ENCODE results near the gene CDH23.

The CDH23 gene

DNA sequence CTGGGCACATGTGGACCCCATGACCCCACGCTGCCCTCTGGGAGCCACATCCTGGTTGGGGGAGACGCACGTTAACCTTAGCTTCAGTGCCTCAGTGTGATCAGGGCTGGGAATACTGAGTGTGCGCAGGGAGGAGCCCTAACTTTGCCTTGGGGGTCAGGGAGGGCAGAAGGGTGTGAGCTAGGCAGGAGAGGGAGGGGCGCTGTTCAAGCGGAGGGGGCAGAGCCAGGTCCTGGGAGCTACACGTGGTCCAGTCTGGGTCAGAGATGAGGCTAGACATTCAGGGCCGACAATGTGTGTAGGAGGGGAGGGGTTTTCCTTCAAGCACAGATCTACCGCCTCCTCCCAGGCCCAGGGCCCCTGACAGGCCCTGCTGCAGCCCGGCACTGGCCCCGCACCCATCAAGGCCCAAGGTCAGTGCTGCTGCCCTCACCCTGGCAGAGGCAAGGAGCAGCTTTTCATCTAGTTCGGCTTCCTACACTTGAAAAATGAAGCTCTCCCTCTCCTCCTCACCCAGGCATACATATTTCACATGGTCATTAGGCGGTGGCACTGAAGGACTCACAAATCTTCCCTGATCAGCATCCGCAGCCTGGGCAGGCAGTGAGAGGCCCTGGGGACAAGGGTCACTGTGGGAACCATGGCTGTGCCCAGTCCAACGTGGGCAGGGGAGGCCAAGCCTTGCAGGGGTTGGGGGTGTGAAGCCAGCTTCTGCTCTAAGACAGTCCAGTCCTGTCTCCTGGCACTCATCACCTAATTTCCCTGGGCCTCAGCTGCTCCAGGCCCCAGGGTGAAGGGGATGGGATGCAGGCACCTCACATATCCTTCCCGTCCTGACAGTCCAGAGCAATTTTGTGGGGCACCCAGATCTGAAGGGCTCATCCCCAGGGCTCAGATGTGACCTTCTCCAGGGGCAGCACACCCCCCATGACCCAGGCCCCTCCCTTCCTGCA is 275.6 kb downstream of the CDH23 start:
- DNase-seq, result no peak

DNA sequence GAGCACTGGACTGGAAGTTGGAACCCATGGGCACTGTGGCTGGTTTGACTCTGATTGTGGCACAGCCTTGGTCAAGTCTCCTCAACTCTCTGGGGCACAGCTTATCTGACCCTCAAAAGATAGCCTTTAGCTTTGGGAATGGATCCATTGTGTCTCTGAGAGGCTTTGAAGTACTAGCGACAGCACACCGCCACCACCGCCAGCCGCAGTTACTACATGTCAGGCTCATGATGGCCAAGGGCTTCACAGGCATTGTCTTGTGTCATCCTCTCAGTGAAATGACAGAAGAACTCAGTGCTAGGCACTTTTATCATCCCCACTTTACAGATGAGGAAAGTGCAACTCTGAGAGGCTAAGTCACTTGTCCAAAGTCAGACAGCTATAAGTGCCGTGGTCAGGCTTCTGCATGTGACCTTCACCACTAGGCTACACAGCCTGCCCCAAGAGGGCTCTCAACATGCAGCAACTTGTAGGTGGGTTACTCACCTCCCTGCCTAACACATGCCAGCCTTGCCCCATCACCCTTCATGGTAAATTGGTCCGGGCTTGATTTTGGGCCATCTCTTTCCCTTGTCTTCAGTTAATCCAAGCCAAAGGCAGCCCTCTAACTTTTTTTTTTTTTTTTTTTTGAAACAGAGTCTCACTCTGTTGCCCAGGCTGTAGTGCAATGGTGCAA is 278.7 kb downstream of the CDH23 start:
- DNase-seq, result no peak

DNA sequence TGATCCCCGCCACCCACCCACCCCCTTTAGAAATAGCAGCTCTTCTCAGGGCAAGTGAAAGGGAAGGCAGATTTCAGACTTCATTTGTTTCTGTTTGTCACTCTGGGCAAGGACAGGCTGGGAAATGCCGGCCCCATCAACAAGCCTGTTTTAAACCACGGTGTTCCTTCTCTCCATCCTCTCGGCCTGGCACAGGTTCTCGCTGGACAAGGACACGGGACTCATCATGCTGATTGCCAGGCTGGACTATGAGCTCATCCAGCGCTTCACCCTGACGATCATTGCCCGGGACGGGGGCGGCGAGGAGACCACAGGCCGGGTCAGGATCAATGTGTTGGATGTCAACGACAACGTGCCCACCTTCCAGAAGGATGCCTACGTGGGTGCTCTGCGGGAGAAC is 280.5 kb downstream of the CDH23 start:
- no peak for DNase-seq

DNA sequence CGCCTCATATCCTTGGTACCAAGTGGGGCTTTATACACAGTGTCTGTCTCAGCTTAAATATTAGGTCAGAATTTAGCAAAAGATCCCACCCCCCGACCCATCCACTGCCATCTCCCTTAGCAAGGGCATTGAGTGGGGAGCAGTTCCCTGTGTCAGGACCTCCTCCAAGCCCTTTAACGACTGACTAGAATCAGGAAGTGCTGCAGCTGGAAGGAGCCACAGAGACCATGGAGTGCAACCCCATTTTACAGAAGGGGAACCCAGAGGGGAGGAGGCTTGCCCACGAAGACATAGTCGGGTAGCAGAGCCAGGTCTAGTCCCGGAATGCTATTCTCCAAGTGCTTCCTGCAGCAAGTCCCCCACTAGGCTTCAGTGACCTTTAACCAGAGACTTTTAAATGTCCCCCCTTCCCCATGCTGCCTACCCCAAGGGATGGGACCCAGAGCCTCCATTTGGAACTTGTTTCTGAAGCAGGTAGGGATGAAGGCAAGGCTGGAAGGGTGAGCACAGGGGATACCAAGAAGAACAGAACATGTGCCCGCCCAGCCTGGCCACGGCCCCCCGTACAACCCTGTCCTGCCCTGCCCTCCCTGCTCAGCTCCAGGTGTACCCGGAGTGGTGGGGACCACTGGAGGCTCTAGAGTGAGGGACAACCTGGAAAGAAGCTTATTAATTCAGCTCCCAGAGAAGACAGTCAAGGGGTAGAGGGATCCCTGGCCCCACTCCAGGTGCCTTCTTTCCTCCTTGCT is 281.5 kb downstream of the CDH23 start:
- DNase-seq, result no peak

DNA sequence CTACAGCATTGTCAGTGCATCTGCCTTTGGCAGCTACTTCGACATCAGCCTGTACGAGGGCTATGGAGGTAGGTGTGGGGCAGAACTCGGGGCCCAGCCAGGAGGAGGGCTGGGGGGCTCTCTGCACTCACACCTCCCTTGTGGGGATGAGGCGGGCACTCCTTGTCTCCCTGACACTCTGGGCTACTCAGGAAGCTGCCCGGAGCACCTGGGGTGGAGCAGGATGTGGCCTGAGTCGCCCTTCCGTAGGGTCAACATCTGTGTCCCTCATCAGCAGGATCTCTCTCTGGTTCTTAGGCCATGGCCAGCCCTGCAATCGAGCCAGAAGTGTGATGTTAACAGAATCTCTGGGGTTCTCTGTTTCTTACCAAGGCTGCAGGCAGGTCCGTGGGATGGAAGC is 282.7 kb downstream of the CDH23 start:
- DNase-seq, result no peak

DNA sequence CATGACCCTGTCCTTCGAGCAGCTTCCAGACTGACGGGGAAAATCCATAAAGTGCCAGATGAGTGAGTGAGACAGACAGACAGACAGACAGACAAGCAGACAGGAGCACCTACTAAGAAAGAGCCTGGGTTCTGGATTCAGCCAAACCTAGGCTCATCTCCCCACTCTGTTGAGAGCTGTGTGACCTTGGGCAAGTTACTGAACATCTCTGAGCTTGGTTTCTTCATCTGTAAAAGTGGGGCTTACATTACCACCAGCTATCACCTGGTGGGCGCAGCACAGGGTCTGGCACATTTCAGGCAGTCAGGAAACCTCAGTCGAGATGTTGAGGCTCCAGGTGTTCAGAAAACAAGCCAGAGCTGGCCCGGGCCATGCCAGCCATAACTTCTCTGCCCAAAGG is 285.3 kb downstream of the CDH23 start:
- no peak for DNase-seq

DNA sequence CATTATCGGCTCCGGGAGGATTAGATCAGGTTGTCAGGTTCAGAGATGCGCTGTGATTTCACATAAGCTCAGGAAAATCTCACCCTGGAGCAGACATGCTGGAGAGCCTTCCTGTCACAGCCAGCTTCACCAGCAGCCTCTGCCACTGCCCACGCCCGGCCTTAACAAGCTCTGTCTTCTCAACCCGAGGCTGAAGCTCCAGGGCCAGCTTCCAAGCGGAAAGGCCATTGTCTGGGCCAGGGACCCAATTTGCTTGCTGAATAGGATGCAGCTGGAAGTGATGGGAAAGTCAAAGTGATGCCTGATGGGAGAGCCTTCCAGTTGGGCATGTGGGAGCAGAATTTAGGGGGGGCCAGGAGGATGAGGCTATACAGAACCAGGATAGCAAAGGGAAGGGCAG is 286.6 kb downstream of the CDH23 start:
- DNase-seq, result no peak

DNA sequence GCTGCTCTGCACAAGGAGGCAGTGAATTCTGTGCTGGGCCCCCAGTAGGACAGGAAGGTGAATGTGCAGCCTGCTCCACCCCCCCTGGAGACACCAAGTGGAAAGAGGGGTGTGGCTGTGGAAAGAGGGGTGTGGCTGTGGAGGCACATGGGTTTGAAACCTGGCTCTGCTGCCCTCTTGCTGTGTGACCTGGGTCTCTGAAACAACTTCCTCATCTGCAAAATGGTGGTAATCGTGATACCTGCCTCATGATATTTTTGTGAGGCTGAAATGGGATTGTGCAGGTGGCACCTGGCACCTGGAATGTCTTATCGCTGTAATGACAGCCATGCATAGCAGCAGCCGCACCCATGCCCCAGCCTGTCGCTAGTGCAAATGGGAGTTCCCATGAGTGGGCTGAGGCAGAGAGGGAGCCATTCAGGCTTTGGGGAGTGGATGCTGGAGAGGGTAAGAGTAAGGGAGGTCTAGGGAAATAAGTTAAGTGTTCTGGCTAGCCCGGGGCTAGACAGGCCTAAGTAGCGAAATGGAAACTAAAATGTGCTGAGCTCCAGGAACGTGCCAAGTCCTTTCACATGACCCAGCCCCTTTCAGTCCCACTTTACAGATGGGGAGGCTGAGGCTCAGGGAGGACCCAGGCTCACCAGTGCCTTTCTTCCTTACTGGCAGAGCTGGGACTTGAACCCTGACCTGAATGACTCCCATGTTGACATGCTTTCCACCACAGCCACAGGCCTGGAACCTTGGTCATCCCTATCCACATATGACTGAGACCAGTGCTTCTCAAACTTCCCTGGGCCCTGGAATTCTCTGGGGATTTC is 287.8 kb downstream of the CDH23 start:
- DNase-seq, result no peak

DNA sequence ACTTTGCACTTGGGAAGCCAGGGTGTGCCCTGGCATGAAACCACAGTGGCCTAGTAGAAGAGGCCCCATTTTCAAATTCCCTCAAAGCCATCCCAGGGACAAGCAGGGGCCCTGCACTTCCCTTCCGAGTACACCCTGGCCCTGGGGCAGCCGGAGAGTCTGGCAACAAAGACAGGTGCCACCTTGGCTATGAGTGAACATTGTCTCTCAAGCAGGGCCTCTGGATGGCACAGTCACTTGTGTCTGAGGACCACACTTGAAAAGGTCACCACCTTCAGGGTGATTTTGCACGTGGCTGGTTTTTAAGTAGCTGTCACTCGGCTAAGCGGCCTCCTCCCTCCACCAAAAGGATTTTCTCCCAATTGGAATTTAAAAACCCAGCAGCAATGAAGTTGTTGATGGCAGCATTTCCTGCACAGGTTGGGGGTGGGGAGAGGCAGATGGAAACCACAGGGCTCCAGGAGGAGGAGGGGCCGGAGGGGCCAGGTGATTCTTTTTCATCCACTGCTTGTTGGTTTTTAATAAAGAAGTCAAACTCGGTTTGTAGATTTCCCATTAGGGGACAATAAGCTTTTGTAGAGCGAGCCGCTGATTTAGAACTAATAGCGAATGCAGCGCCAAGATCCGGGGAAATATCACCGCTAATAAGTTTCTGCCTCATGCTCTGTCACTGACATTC is 289.0 kb downstream of the CDH23 start:
- DNase-seq, result no peak

DNA sequence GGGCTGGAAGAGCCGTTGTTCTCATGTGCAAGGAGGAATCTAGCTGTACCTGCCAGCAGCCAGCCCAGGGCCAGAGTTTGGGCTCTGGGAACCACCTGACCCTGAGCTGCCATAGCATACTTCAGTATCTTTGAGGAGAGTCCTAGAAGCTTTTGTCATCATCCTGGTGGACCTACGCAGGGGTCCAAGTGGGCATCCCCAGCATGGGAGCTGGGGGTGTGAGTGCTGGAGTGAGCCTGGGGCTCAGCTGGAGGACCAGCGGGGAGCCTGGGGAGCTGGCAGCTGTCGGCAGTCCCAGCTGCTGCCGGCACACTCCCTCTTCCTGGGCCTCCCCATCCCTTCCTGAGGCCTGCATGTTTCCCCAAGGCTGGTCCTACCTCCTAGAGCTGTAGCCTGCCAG is 290.4 kb downstream of the CDH23 start:
- DNase-seq, result no peak

DNA sequence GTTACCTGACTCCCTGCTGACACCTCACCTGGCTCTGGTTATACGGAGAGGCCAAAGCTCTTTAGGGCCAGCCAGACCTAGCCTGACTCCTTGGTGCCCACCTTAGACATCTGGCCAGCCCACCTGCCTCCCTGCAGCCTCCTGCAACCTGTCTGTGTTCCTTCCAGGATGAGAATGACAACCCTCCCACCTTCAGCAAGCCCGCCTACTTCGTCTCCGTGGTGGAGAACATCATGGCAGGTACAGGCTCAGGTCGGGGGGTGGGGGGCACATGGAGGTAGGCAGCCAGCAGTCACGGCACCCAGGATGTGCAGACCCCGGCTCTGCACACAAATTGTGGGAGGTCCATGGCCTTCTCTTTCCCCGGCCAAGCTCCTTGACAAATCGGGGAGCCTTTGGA is 290.8 kb downstream of the CDH23 start:
- no peak for DNase-seq

DNA sequence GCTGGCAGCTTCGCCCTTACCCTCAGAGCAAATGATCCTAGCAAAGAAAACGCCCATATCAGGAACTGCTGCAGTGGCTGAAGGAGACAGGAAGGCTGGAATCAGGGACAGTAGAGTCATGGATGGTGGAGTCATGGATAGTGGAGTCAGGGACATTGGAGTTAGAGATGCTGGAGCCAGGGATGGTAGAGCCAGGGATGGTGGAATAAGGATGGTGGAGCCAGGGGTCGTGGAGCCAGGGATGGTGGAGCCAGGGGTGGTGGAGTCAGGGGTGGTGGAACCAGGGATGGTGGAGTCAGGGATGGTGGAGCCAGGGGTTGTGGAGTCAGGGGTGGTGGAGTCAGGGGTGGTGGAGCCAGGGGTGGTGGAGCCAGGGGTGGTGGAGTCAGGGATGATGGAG is 291.5 kb downstream of the CDH23 start:
- no peak for DNase-seq

DNA sequence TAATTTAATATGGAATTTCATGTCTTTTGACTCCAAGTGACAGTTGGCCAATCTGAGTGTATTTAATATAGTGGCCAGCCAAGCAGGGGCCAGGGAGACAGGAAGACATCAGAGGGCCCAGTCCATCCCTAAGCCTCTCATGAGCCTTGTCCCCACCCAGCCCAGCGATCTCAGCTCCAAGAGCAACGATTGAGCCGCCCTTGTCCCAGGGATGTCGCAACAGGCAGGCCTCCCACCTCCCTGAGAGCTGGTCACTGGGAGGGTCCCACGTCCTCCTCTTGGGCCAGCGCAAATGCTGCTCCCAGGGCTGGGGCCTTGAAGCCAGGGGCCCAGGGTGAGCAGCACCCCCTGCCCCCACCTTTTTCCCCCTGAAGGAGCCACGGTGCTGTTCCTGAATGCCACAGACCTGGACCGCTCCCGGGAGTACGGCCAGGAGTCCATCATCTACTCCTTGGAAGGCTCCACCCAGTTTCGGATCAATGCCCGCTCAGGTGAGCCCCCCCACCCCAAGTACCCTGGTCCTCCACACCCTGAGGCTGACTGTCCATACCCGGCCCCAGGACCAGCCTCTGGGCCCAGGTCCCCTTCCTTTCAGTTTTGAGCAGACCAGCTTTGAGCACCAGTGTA is 293.5 kb downstream of the CDH23 start:
- no peak for DNase-seq

DNA sequence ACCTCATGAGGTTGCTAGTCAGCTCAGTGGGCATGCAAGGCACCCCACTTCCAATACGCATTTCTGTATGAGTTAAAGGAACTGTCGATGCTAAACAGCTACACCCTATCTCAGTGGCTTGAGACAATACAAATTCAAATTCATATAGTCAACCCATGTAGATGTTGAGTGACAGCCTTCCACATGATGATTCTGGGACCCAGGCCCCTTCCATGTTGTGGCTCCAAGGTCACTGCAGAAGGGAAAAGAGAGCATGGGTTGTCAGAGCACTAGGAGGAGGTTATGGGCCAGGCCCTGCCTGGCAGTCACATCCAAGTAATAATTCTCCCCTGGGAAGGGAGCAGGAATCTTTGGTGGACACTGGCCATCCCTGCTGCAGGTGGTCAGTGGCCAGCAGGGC is 294.7 kb downstream of the CDH23 start:
- no peak for DNase-seq

DNA sequence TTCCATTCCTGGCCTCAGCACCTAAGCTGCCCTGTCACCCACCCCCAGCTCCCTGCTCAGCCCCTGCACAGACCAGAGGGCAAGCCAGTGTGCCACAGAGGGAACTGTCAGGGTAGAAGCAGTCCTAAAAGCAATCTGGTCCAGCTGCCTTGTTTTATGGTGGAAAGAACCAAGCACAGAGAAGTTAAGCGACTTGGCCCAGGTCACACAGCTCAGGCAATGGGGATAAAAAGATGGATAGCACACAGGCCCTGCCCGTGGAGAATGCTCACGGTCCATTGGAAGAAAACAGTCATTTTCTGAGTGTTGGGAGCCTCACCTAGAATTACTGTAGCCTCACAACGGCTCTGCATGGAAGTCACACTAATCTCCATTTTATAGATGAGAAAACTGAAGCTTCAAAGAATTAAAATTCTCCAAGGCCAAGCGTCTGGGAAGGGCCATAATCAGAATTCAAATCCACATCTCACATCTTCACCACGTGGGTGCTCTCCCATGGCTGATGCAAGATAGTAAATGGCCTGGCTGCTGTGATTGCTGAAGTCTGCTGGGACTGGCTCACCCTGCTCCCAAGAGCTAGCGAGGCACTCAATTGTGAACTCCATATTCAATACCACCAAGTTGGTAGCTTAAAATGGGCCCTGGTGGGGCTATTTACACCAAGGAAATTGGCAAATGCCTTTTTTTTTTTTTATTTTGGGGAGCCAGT is 296.0 kb downstream of the CDH23 start:
- DNase-seq, result no peak

DNA sequence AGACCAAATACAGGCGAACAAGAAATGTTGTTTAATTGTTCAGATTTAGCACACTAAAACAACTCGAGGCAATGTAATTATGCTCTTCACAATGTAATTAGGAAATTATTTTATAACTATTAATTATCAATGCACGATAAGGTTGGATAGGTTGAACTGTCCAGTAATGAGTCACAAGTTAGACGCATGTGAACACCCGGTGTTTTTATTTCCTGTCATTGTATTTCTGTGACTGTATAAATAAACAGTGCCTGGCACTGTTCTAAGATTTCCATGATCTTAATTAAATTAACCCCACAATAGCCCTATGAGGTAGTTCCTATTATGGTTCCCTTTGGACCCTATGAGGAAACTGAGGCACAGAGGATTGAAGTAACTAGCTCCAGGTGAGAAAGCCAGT is 296.7 kb downstream of the CDH23 start:
- DNase-seq, result no peak

DNA sequence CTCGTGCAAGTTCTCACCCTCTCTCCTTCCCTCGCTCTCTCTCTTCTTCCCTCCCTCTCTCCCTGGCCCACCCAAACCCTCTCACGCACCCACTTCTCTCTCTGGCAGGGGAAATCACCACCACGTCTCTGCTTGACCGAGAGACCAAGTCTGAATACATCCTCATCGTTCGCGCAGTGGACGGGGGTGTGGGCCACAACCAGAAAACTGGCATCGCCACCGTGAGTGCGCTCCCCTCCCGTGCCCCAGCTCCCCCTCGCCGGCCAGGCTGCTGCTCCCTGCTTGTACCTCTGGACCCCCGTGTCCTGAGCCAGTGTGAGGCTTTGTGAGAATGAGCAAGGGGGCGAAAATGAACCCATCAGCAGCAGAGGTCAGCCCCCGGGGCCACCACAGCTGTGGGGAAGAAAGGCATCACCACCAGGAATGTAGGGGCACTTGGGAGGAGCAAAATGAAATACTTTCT is 297.4 kb downstream of the CDH23 start:
- no peak for DNase-seq

DNA sequence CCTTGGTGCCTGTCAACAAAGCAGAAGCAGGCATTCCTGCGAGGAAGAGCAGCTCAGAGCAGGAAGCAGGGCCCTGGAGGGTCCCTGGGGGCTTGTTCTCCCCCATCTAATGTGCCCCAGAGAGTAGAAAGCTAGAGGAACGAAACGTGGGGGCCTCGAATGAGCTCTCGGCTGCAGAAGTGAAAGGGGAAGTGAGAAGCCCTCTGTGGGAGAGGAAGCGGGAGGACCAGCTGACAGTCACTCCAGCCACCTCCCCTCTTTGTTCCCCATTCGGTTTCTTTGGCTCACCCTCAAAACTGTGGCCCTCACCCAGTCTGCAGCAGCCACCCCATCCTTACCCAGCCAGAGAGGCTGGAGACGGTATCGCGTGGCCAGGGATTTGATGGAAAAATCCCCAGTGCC is 297.8 kb downstream of the CDH23 start:
- no peak for DNase-seq

DNA sequence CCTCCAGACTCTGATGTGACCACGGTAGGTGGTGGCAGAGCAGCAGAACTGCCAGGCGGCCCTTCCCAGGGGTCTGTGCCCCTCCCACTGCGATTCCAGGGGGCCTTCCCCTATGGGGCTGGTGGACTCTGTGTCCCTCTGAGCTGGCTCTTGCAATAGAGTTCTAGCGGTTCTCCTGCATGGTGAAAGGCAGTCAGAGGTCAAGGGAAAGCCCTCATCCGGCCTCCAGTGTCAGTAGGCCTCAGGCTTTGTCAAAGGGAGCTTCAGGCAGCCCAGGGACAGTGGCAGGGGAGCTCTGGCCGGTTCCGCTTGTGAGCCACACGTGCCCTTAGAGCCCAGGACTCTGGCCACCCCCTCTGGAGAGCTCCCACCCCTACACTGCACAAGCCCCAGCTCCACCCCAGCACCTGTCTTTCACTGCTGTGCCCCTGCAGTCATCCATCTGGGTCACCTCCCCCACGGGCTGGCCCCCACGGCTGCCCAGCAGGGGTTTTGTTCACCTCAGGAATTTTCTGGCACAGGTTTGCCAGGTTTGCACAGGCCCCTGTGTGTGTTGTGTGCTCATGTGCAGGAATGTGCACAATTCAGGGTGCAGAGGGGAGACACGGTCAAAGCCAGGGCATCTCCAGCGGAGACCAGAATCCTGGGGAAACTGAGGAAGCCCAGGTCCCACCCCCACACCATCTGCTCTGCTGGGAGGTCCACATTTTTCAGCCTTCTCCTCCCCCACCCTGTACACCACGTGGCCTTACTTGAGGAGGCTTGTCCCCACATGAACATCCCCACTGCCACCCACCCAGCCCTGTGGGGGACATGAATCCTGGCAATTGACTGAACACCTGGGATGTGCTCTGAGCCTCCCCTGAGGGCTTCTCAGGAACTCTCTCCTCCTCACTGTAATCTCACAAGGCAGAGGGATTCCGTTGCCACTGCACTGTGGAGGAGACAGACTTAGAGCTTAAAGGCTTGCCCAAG is 299.1 kb downstream of the CDH23 start:
- no peak for DNase-seq

All from NCI-H187 treated with DMSO at 0.1 percent for 48 hours (cell line).